ENCODE measurements around the gene TLN1.

Gene TLN1

GRCh38 chr9:35729700-35730485, 2.1 kb downstream of the TLN1 start:
- DNase-seq: peak; percentile 80 to 92 (median 90)

GRCh38 chr9:35729101-35729500, 2.9 kb downstream of the TLN1 start:
- no peak for DNase-seq

DNA sequence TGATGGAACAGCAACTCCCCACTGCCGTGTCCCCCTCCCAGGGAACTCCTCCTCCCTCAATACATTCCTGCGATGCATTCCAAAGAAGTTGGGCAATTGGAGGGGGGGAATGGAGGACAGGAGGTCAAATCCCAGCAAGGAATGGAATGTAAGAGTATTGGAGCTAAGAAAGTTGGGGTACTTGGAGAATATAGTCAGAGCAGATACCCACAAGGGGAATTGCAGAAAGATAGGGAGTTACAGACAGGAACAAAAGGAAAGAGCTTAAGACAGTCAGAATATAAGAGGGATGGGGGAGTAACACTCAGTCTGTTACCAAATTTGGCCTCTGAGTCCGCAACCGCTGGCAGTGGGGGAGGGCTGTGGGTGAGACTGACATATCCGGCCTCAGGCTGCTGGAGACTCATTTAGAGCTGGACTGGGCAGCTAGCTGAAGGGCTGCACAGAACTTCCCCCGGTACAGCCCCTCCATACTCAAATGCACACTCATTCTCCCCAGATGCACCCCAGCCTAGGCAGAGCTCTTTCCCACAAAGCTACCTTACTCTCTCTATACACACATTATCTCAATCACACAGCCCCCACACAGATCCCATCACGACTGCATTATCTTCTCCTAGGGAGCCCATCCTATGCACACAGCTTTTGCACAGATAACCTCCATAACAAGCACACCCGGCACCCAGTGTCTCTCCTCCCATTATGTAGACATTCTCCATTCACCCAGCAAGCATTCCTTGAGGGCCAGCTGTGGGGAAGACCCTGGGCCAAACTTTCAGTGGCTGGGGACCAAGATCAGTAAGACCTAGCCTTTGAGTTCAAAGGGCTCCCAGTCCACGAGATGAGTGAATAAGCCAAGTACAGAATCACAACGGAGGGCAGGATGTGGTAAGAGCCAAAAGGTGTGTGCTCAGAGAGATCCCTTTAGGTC, 3.7 kb downstream of the TLN1 start:
- peak; percentile 77 to 88 (median 85) for DNase-seq

GRCh38 chr9:35727676-35728040, 4.3 kb downstream of the TLN1 start:
- no peak for DNase-seq

DNA sequence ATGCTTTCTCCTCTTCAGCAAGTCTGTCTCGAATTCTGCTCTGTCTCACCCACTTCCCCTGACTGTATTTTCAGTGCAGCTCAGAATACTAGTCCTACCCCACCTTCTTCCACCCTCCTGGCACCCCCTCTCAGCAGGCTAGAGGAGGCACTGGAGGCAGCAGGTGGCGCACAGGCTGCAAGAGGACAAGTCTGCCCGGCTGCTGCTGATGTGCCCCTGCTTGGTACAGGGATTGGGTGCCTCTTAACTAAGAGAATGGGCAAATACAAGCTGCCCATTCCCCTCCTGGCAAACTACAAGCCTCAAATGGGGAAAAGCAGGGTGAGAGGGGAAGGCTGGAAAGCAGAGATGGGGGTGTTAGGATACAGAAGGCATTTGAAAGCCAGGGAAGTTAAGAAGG, 5.1 kb downstream of the TLN1 start:
- peak; percentile 13 to 62 (median 38) for DNase-seq

DNA sequence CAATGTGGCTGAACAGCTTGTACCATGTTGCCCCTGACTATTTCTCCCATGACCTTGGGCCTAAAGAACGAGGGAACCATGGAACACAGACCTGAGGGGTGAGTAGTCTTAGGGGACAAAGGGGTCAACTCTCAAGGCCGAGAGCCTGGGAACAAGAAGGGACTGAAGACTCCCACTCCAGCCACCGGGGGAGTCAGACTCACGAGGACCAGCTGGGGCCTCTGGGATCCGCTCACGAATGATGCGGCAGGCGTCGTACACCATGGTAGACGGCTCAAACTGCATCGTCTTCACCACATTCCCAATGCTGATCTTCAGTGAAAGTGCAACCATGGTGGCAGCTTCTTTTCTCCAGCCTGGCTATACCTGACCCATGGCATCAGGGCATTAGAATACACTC, 6.6 kb downstream of the TLN1 start:
- DNase-seq: no peak

GRCh38 chr9:35723908-35724307, 8.1 kb downstream of the TLN1 start:
- DNase-seq: no peak

- DNase-seq: no peak
These were observed 8.6 kb downstream of the TLN1 start for GRCh38 chr9:35723426-35723825.

DNA sequence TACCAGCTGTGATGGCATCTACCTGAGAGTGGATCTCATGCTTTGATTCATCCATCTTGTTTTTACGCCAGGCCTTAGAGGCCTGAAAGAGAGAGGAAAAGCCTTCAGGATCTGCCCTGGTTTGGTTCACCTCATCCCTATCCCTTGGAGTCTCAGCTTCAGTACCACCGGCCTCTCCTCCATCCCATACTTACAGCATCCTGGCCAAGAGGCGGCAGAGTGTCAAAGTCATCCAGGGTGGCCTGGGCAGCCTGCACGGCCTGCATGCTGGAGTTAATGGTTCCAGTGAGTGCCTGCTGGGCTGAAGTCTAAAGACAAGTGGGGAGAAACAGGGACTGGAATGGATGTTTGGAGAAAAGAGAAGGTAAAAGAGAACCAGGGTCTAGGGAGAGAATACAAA, 12.4 kb downstream of the TLN1 start:
- DNase-seq: no peak

- peak; percentile 53 to 78 (median 73) for DNase-seq
These were observed 13.1 kb downstream of the TLN1 start for GRCh38 chr9:35718721-35719511.

DNA sequence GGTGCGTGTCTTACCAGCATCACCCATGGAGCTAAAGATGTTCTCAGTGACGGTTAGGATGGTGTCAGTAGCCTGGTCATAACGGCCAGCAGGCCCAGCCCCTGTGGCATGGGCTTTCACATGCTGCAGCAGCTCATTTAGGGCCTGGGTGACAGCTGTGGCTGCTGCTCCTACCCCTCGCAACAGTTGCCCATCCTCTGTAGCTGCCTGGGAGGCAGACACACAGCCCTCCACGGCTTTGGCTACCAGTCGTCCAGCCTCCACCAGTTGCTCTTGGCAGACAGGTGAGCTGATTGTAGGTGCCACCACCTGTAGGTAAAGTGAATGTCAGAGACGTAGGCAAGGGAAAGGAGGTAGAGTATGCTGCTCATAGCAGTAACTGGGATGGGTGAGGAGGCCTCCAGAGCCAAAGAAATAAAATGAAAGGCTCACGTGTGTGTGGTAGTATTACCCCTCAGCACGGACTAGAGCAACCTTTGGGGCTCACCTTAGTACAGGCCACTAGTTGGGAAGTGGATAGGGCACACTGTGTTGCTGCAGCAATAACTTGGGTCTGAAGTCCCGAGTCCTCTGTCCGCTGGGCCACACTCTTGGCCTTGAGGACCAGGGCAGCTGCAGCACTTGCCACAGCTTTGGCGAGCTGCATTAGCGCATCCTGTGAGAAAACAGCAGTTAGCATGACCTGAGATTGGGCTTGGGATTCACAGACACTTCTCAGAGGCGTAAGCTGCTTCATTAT, 14.7 kb downstream of the TLN1 start:
- DNase-seq: no peak

- DNase-seq: no peak
These were observed 15.8 kb downstream of the TLN1 start for GRCh38 chr9:35716230-35716629.

DNA sequence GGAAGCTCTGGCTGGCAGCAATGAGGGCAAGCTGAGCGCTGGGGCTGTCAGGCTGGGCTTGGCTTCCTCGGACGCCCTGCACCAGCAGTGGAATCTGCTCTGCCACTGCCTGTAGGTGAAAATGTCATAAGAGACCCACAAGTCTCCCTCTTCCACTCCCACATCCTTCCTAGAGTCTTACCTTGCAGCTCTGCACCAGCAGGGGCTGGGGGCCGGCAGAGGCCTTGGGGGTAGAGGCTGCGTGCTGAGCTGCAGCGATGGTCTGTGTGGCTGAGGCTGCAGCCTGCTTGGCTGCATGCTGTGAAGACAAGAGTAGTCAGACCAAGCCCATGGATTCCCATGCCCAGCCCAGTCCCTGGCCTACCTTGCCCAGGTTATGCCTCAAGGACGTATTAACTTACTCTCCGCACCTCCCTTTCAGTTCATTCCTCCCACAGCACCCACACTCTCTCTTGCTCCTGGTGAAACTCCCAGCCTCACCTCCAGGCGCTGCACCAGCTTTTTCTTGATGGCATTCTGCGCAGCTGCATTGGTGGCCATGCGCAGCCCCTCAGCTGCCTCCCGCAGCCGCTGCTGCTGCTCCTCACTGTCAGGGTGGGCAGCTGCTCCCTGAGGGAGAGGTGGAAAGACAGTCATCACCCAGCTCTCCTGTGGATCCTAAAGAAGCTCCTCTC, 17.3 kb downstream of the TLN1 start:
- DNase-seq: no peak

- DNase-seq: no peak
These were observed 17.9 kb downstream of the TLN1 start for GRCh38 chr9:35714123-35714522.

DNA sequence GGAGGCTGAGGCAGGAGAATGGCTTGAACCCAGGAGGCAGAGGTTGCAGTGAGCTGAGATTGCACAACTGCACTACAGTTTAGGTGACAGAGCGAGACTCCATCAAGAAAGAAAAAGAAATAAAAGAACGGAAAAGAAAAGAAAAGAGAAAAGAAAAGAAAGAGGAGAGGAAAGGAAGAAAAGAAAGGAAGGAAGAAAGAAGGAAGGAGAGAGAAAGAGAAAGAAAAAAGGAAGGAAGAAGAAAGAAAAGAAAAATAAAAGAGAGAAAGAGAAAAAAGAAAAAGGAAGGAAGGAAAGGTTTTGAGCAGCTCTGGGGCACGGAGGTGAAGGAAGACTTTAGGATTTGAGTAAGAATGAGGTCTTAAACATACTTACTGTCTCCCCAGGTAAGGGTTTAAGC, 18.4 kb downstream of the TLN1 start:
- DNase-seq: no peak

DNA sequence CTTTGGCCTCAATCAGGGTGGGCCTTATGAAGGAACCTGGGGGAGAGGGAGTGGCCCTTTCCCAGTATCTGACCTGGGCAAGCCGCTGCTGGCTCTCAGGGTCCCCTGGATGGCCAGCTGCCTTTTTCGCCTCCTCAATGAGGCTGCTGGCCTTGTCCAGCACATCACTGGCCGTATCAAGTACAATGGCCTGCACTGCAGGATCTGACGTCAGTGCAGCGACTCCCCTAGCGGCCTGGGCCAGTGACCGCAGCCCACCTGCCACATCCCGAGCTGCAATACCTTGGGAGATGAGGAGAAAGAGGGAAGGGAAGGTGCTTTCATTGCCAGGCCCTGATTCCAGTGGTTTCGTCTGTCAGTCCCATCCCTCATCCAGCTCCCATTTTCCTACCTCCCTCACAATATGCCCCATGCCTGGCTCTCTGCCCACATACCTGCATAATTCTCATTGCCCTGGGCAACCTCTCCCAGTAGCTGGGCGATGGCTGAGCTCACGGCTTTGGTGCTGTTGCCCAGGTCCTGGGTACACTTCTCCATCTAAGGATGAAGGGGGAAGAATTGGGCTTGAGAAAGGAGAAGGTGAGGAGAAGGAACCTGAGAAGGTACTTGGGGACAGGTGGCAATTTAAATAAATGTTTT, 19.1 kb downstream of the TLN1 start:
- no peak for DNase-seq

- no peak for DNase-seq
These were observed 20.2 kb downstream of the TLN1 start for GRCh38 chr9:35711501-35712428.

DNA sequence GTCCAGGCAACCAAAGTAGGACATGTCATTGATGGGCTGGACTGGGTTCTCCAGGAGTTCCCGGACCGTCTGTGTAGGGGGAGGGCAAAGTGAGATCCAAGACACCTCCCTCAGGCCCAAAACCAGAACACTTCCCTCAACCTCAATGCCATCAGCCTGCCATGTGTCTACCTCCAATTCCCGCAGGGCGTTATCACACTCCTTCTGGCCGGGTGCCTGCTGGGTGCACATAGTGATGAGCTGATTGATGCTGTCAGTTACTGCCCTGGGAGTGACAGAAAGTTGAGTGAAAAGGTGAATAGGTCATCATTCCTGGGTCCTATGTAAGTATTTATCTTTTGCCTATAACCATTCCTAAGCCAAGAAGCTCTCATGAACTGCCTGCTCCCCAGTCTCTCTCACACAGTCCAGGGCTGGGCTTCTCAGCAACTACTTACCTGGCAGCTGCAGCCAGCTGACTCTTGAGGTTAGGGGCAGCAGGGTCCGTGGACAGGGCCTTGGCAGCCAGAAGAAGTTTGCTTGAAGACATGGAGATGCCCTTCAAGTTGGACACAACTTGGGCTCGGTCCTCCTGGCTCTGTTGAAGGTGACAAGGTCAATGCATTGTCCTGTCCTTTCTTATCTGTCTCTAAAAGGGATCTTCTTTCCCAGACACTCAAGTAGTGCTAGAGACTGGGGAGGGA, 21.0 kb downstream of the TLN1 start:
- DNase-seq: no peak

DNA sequence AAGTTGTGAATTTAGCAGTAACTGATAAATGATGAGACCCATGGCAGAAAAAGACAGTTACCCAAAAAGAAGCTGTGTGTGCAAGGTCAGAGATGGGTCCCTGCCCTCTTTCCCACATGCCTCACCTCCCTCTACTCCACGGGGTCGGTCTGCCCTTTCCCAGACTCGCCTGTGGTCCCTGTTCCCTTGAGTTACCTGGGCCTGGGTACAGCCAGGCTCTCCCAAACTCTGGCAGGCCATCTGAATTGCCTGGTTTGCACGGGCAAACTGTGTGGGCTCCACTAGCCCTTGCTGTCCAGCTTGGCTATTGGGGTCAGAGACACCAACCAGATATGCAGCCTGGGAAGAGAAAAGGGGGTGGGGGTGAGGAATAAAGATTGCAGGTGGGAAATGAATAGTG, 23.8 kb downstream of the TLN1 start:
- DNase-seq: no peak
